NCI-H187 (cell line): ENCODE results near the gene NPAS3.

Experiments
- DNase-seq, 2 experiments: peaks; one replicate each; lab custom pipeline; 2025; lab: John Stamatoyannopoulos, UW

The NPAS3 gene

GRCh38 chr14:33480887-33481184, 542.2 kb downstream of the NPAS3 start:
- DNase-seq, result no peak

GRCh38 chr14:33483110-33483509, 544.4 kb downstream of the NPAS3 start:
- no peak for DNase-seq

- DNase-seq, result no peak
Observed at GRCh38 chr14:33483541-33483940, 544.9 kb downstream of the NPAS3 start.

GRCh38 chr14:33484264-33484663, 545.6 kb downstream of the NPAS3 start:
- no peak for DNase-seq

GRCh38 chr14:33486332-33486890, 547.7 kb downstream of the NPAS3 start:
- DNase-seq, result peak in 1 of 2 experiments; percentile 51

GRCh38 chr14:33488582-33488981, 549.9 kb downstream of the NPAS3 start:
- no peak for DNase-seq

GRCh38 chr14:33490555-33490954, 551.9 kb downstream of the NPAS3 start:
- DNase-seq, result no peak

- no peak for DNase-seq
Observed at GRCh38 chr14:33491112-33491511, 552.4 kb downstream of the NPAS3 start.

GRCh38 chr14:33492491-33492890, 553.8 kb downstream of the NPAS3 start:
- no peak for DNase-seq

GRCh38 chr14:33493266-33493665, 554.6 kb downstream of the NPAS3 start:
- DNase-seq, result no peak

- DNase-seq, result no peak
Observed at GRCh38 chr14:33493990-33494389, 555.3 kb downstream of the NPAS3 start.

GRCh38 chr14:33499687-33500086, 561.0 kb downstream of the NPAS3 start:
- DNase-seq, result no peak

GRCh38 chr14:33504246-33505099, 565.8 kb downstream of the NPAS3 start:
- DNase-seq, result no peak

- DNase-seq, result no peak
Observed at GRCh38 chr14:33505266-33505962, 566.7 kb downstream of the NPAS3 start.

GRCh38 chr14:33505963-33506329, 567.3 kb downstream of the NPAS3 start:
- no peak for DNase-seq

GRCh38 chr14:33508126-33509062, 569.7 kb downstream of the NPAS3 start:
- no peak for DNase-seq

GRCh38 chr14:33509454-33509853, 570.8 kb downstream of the NPAS3 start:
- no peak for DNase-seq

GRCh38 chr14:33510063-33510481, 571.4 kb downstream of the NPAS3 start:
- DNase-seq, result no peak

- no peak for DNase-seq
Observed at GRCh38 chr14:33510991-33511390, 572.3 kb downstream of the NPAS3 start.

- DNase-seq, result no peak
Observed at GRCh38 chr14:33511851-33512640, 573.4 kb downstream of the NPAS3 start.

- DNase-seq, result no peak
Observed at GRCh38 chr14:33515441-33515840, 576.8 kb downstream of the NPAS3 start.
